MM.1S (cell line): Measurements from ENCODE around the gene TNFRSF12A.
"Not testable (repeated sequence)": the region's sequence is repeated elsewhere in the genome, so short reads cannot be mapped to it uniquely, and the experiment has no call there.

Experiments used
- DNase-seq: peaks from one replicate; pipeline ENCODE4 v3.0.0-alpha.2; 2015
- H2AFZ ChIP-seq: fragments of 300-600 bp; sonication (generic); 2 replicates; pipeline ENCODE4 v1.6.0; 2016; ENCODE audit warnings: antibody characterized with exemption, low read length
- H3F3A ChIP-seq: fragments of 300-600 bp; sonication (generic); 2 replicates; pipeline ENCODE4 v1.6.1; 2016; ENCODE audit warnings: mild to moderate bottlenecking, antibody characterized with exemption, low read length, moderate library complexity, mixed read lengths; ENCODE audit not compliant: insufficient read depth
- H3K27ac ChIP-seq: fragments of 300-600 bp; sonication (generic); 2 replicates; pipeline ENCODE4 v1.5.1; 2016; ENCODE audit warnings: mild to moderate bottlenecking, low read length
- H3K27me3 ChIP-seq: fragments of 300-600 bp; sonication (generic); replicated peaks from 2 replicates; pipeline ENCODE4 v1.6.0; 2016; ENCODE audit warnings: low read length; ENCODE audit not compliant: insufficient read depth
- H3K36me3 ChIP-seq: fragments of 300-600 bp; sonication (generic); replicated peaks from 2 replicates; pipeline ENCODE4 v1.6.1; 2016; ENCODE audit warnings: mild to moderate bottlenecking, low read length, mixed read lengths; ENCODE audit not compliant: insufficient read depth
- H3K4me1 ChIP-seq: fragments of 300-600 bp; sonication (generic); 2 replicates; pipeline ENCODE4 v1.6.1; 2016; ENCODE audit warnings: low read length, mixed read lengths
- H3K4me2 ChIP-seq: fragments of 300-600 bp; sonication (generic); 2 replicates; pipeline ENCODE4 v1.6.0; 2016; ENCODE audit warnings: low read depth, low read length
- H3K4me3 ChIP-seq: fragments of 300-600 bp; sonication (generic); 2 replicates; pipeline ENCODE4 v1.5.1; 2016; ENCODE audit warnings: low read length, mixed read lengths
- H3K79me2 ChIP-seq: fragments of 300-600 bp; sonication (generic); 2 replicates; pipeline ENCODE4 v1.6.1; 2016; ENCODE audit warnings: mixed run types, low read length, mixed read lengths
- H3K9ac ChIP-seq: fragments of 300-600 bp; sonication (generic); 2 replicates; pipeline ENCODE4 v1.6.1; 2016; ENCODE audit warnings: low read length, mixed read lengths
- H3K9me2 ChIP-seq: fragments of 300-600 bp; sonication (generic); replicated peaks from 2 replicates; pipeline ENCODE4 v1.6.1; 2016; ENCODE audit warnings: mild to moderate bottlenecking, low read length, mixed read lengths; ENCODE audit not compliant: insufficient read depth
- H3K9me3 ChIP-seq: fragments of 300-600 bp; sonication (generic); replicated peaks from 2 replicates; pipeline ENCODE4 v1.6.1; 2016; ENCODE audit warnings: mild to moderate bottlenecking, low read length, mixed read lengths; ENCODE audit not compliant: insufficient read depth
- H4K20me1 ChIP-seq: fragments of 300-600 bp; sonication (generic); 2 replicates; pipeline ENCODE4 v1.6.1; 2016; ENCODE audit warnings: mild to moderate bottlenecking, low read length, moderate library complexity, mixed read lengths; ENCODE audit not compliant: insufficient read depth
- EZH2 ChIP-seq: fragments of 300-600 bp; sonication (generic); optimal IDR thresholded peaks from 2 replicates; pipeline ENCODE3; 2017; ENCODE audit warnings: low read depth, mild to moderate bottlenecking, antibody characterized with exemption, low read length, mixed read lengths
- EZH2phosphoT487 ChIP-seq: fragments of 300-600 bp; sonication (generic); IDR thresholded peaks from 2 replicates; pipeline ENCODE4 v1.6.1; 2018; ENCODE audit warnings: antibody characterized with exemption, low read length
- TF ChIP-seq, protein P1 (sequence below): fragments of 300-600 bp; sonication (generic); IDR thresholded peaks from 2 replicates; pipeline ENCODE4 v1.5.1; 2016; ENCODE audit warnings: antibody characterized with exemption, low read length, mixed read lengths

Gene TNFRSF12A

GRCh38 chr16:3053330-3053710 is 33.2 kb downstream of the TNFRSF12A start:
- H3F3A ChIP-seq, H3K27ac ChIP-seq, H3K4me2 ChIP-seq, H3K4me1 ChIP-seq, H3K9ac ChIP-seq, DNase-seq, H3K9me2 ChIP-seq, H3K4me3 ChIP-seq, H2AFZ ChIP-seq, H3K79me2 ChIP-seq, H4K20me1 ChIP-seq, H3K9me3 ChIP-seq, H3K36me3 ChIP-seq: not testable (repeated sequence)
- peaks cover 68% of the 10 kb centered on the region for H3K27me3 ChIP-seq

DNA sequence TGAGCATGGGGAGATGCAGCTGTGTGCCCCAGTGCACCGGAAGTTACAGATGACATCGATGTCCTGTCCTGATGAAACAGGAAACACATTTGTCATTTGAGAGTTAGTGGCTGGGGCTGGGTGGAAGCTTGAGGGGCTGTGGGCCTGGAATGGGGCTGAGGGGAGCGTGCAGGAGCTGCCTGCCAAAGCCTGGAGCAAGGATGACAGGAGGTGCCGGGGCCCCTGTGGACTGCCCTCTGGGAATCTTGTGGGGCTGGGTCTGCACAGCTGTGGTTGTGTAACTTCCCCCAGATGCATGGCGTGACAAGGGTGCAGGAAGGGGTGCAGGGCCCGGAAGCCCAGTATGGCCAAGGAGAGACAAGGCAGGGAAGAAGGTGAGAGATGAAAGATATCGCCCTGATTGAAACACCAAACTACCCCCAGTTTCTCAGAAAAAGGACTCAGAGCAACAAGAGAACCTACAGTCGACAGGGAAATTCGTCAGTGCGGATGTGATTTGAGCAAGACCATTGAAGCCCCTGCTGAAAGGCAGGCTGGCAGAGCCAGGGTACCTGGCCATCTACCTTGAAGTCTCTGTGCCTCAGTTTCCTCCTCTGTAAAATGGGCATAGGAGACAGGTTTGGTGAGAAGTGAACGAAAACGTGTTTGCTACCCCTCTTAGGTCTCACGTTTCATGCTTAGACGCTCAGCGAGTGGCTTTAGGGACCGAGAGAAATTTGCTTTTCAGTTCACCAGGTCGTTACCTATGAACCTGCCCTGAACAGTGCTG is 35.0 kb downstream of the TNFRSF12A start:
- DNase-seq, result no peak
- peaks cover 3% of the 10 kb centered on the region; the same call in 1 of the 2 replicates for H3K4me1 ChIP-seq
- no peaks in the 10 kb centered on the region for H3K9me3 ChIP-seq
- H3K27ac ChIP-seq, result no peak overlapping the region
- H3K79me2 ChIP-seq, result no peaks in the 10 kb centered on the region
- no peaks in the 10 kb centered on the region for H3K36me3 ChIP-seq
- no peaks in the 10 kb centered on the region for H3F3A ChIP-seq
- H3K4me3 ChIP-seq, result no peak overlapping the region
- TF ChIP-seq EZH2 (no peak), EZH2phosphoT487 (no peak)
- TF ChIP-seq, protein P1, sequence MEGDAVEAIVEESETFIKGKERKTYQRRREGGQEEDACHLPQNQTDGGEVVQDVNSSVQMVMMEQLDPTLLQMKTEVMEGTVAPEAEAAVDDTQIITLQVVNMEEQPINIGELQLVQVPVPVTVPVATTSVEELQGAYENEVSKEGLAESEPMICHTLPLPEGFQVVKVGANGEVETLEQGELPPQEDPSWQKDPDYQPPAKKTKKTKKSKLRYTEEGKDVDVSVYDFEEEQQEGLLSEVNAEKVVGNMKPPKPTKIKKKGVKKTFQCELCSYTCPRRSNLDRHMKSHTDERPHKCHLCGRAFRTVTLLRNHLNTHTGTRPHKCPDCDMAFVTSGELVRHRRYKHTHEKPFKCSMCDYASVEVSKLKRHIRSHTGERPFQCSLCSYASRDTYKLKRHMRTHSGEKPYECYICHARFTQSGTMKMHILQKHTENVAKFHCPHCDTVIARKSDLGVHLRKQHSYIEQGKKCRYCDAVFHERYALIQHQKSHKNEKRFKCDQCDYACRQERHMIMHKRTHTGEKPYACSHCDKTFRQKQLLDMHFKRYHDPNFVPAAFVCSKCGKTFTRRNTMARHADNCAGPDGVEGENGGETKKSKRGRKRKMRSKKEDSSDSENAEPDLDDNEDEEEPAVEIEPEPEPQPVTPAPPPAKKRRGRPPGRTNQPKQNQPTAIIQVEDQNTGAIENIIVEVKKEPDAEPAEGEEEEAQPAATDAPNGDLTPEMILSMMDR, result no peak
- H3K4me2 ChIP-seq, result no peak overlapping the region
- no peaks in the 10 kb centered on the region for H4K20me1 ChIP-seq
- H3K9me2 ChIP-seq, result no peaks in the 10 kb centered on the region
- H3K27me3 ChIP-seq, result peaks cover 55% of the 10 kb centered on the region
- no peak overlapping the region for H3K9ac ChIP-seq
- no peak overlapping the region for H2AFZ ChIP-seq

DNA sequence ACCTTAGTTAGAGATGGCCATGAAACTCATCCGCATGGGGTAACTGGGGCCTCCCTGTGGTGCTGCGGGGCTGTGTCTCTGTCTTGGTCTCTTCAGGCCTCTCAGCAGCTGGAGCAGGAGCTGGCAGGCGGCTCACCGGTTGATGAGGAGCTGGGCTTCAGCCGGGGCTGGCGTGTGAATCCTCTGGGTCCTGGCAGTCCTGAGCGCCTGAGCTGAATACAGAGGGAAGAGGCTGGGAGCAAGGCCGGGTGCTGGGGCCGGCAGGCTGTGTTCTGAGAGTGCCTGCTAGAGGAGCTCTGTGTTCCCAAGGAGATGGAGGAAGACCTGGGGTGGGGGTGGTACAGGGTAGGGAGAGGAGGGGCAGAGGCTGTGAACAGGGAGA is 35.6 kb downstream of the TNFRSF12A start:
- not testable (repeated sequence) for H3K4me2 ChIP-seq, H3K9ac ChIP-seq, DNase-seq, H3K27ac ChIP-seq, H3K4me3 ChIP-seq, H3K9me3 ChIP-seq, H3K4me1 ChIP-seq, H3K79me2 ChIP-seq, H2AFZ ChIP-seq, H3F3A ChIP-seq, H4K20me1 ChIP-seq, H3K36me3 ChIP-seq, H3K9me2 ChIP-seq
- H3K27me3 ChIP-seq, result peaks cover 55% of the 10 kb centered on the region

DNA sequence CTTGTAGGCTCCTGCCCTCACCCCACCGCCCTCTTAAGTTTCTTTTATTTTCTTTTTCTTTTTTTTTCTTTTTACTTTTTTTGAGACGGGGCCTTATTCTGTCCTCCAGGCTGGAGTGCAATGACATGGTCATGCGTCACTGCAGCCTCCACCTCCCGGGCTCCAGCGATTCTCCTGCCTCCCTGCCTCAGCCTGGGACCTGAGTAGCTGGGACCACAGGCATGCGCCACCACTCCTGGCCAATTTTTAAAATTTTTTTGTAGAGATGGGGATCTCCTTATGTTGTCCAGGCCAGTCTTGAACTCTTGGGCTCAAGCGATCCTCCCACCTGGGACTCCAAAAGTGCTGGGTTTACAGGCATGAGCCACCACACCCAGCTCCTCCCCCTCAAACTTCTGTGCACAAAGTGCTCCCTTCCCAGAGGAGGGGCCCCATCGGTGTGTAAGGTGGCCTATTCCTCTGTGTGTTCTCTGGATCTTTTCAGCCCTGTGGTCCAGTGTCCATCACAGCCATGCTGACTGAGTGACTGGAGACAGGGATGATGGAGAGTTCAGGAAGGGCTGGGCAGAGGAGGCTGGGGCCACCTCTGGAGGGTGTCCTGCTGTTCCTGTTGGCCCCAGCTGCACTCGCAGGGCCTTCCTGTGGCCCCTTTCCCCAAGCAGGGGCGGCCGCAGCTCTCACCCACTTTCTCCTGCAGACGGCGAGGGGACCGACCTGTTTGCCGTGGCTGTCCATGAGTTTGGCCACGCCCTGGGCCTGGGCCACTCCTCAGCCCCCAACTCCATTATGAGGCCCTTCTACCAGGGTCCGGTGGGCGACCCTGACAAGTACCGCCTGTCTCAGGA is 36.4 kb downstream of the TNFRSF12A start:
- H3K9ac ChIP-seq, result no peak overlapping the region
- H3K79me2 ChIP-seq, result no peaks in the 10 kb centered on the region
- H3K4me3 ChIP-seq, result no peak overlapping the region
- peaks cover 3% of the 10 kb centered on the region; the same call in 1 of the 2 replicates for H3K4me1 ChIP-seq
- DNase-seq, result no peak
- no peaks in the 10 kb centered on the region for H3F3A ChIP-seq
- no peak overlapping the region for H2AFZ ChIP-seq
- TF ChIP-seq EZH2 (no peak), EZH2phosphoT487 (no peak)
- TF ChIP-seq, protein P1, result no peak
- no peak overlapping the region for H3K27ac ChIP-seq
- H4K20me1 ChIP-seq, result no peaks in the 10 kb centered on the region
- H3K9me2 ChIP-seq, result no peaks in the 10 kb centered on the region
- H3K9me3 ChIP-seq, result no peaks in the 10 kb centered on the region
- no peaks in the 10 kb centered on the region for H3K36me3 ChIP-seq
- H3K27me3 ChIP-seq, result peaks cover 55% of the 10 kb centered on the region
- no peak overlapping the region for H3K4me2 ChIP-seq
